Activated T-helper 1 cell treated with anti-CD3 and anti-CD28 coated beads, Interleukin-2, amount 50 U/mL, for 16 hours (primary cell): ENCODE measurements around the gene DNPEP.

Experiments
- DNase-seq, 2 donors: peaks; one replicate each; pipeline ENCODE4 v3.0.0-alpha.2; 2020; ENCODE audit warnings: low read depth in 1 of 2, low spot score in 1 of 2

The DNPEP gene

DNA sequence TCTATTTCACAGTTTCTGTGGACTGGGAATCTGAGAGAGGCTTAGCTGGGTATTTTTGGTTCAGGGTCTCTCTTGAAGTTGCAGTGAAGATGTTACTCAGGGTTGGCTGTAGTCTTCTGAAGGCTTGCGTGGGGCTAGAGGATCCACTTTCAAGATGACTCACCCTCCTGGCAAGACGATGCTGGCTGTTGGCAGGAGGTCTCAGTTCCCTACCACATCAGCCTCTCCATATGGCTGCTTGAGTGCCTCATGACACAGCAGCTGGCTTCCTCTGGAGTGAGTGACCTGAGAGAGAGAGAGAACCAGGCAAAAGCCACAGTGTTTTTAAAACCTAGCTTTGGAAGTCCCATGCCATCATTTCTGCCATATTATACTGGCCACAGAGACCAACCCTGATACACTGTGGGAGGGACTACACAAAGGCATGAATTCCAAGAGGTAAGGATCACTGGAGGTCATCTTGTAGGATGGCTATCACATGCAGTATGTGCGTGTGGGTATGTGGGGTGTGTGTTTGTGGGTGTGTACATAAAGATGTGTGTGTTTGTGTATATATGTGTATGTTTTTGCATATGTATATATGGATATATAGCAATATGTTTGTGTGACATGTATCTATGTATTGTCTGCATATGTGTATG is 25.1 kb downstream of the DNPEP start:
- DNase-seq, result no peak

DNA sequence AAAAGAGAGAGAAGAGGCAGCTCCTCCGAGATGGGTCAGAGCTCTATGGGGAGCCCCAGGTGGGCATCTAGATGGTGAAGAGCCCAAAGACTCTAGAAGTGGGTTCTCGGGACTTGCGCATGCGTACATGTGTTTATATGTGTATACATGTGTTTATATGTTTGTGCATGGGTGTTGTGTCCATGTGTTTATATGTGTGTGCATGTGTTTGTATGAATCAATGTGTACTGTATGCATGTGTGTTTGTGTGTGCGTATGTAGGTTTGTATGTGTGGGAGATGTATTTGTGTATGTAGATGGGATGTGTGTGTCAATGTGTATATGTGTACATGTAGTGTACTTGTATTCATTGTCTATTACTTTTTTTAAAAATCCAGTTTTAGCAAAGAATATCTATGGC is 25.6 kb downstream of the DNPEP start:
- DNase-seq, result no peak

DNA sequence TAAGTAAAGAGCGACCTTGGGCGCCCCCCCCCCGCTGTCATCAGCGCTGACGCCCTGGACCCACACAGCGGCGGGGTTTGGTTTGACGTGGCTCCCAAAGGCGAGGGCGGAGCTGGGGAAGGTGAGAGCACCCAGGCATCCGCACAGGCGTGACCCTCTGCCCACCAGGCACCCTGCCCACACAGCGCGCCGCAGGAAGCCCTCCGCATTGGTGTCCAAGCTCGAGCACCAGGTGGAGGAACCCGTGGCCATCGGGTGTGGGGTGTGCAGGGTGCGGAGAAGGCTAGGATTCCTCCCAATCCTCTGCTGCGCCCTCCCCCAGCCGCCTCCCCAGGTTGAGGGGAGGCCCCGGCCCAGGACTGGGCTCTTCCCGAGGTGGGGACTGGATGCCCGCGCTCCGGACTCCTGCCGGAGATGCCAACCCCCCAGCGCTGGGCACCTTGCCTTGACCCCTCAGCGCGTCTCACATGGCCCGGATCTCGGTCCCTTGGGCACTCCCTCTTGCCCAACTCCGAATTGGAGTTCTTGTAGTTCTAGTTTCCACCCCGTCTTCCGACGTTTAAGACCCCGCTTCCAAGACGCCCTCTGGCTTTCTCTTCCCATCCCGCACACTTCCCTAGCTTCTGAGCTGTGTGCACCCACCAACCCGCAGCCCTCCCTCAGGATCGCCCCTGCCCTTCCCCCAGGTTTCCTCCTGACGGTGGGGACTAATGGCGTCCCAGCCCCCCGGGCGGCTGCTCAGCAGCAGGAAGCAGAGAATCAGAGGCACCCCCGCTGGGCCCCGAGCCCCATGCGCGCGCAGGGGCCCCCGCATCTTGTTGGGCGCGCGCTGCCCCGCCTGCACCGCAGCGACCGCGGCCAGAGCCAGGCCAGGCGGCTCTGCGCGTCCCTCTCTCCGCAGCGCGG is 29.3 kb downstream of the DNPEP start:
- DNase-seq, result no peak

DNA sequence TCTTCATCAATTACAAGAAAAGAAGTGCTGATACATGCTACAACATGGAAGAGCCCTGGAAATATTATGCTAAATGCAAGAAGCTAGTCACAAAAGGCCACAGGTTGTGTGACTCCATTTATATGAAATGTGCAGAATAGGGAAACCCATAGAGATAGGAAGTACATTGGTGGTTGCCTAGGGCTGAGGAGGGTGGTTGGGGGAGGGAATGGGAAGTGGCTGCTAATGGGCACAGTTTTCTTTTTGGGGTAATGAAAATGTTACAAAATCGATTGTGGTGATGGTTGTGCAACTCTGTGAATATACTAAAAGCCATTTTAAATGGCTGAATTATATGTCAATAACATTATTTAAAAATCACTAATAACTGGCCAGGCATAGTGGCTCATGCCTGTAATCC is 30.9 kb downstream of the DNPEP start:
- DNase-seq, result no peak

DNA sequence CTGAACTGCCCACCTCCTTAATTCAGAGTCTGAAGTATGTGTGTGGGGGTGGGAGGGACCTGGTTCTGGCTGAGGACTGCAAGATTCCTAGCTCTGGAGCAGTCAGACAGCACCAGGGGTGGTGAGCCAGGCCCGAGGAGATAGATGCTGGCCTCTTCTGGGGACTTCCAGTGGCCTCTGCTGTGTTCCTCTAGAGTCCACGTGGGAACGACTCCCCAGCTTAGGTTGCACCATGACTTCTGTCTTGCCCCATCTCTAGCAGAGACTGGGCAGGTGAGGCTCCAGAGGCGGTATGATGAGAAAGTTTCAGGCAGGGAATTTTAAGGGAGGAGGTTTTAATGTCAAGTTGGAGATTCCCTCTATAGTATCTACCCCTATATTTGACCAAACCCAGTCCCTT is 33.1 kb downstream of the DNPEP start:
- DNase-seq, result no peak

DNA sequence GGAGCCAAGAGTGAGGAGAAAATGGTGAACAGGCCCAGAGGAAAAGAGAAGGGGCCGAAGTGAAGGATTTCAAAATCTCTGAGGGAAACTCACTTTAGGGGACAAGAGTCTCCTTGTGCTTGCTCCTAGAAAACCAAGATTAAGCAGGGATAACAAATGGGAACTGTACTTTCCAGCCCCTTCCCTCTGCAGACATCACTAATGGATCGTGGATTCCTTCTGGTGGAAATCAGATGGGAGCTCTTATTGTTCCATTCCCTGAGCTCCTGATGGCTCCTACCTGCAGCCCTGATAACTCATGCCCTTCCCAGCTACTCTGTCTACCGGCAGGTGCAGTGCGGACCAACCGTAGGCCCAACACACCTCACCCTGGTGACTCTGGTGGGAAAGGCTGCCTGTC is 34.6 kb downstream of the DNPEP start:
- DNase-seq, result no peak

DNA sequence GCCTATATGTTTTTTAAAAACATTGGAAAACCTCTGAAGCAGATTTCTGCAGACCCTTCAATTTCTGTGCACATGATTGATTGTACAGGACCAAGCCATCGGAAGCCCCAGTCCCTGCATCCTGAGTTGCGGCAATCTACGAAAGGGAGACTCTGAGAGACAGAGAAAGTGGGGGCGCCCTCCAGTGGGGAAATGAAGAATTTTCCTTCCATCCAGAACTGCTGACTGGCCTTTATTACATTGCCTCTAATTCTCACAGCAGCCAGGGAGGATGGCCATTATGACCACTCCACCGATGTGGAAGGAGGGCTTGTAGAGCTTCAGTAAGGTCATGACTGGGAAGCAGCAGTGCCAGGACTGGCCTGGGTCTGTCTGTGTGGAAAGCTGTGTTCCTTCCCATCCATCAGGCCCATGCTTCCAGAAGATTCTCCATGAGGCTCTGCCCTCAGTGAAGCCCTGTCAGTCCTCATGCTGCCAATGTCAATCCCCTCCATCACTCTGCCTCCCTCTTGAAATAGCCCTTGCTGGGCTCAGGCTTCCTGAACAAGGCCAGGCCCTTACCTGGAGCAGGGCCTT is 35.2 kb downstream of the DNPEP start:
- DNase-seq, result peak; percentile 34 to 45

DNA sequence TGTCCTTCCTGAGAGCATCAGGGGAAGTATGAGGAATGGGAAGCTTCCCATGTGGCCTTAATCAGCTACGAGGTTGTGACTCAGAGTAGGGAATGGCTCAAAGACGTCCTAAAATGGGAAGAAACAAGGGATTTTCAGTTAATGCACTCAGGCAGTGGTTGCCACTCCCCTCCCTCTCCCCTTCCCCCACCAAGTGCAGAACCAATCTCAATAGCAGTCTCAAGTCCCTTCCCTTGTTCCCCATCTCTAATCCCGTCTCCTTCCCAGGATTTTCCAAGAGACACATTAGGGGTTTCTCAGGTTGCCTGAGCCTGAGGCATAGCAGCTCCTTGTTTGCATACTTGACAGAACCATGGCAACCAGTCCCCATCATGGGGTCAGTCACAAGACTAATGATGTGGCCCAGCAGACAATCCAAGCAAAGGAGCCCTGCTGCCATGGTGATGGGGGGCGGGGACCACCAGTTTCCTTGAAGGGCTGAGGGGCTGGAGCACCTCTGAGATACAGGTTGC is 36.9 kb downstream of the DNPEP start:
- no peak for DNase-seq

DNA sequence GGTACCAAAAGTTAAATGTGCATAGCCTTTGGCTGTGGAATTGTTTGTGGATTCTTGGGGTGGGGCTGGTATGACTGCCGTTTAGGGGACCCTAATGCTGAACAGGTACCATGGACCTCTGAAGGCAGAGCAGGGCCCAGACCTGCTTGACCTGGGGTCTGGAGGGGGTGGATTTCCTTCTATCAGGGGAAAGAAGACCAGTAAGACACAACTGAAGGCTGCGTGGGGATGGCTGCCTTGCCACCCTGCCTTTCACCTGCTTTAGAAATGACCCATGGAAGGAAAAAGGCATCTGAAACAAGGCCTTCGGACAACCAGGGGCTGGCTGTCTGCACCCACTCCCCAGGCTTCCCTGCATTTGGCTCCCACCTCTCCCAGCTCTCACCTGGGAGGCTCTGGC is 37.5 kb downstream of the DNPEP start:
- DNase-seq, result no peak

DNA sequence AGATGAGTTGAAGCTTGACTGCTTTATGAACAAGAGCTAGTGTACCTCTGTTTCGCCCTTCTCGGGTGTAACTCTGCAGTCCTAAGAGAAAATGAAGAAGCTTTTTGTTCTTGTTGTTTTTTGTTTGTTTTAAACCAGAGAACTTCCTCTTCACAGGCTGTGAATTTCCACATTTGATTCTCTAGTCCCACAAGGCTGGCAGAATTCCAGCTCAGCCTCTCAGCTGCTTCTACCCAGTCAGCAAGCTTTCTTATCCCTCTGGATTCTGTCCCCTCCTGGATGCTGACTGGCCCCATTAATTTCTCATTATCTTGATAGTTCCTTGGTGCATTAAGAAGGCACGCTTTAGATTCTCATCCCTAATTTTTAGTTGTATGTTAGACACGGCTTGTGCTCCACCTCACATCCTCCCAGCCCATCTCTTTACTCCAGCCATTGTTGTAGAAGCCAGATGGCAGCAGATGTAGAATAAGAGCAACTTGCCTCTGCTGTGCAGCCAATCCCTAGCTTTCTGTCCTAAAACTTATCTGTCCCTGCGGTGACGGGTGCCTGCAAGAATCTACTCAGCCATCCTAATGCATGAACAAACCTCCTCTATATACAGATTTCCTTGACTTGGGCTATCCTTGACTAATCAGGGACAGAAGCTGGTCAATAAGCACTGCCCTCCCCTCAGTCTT is 42.8 kb downstream of the DNPEP start:
- no peak for DNase-seq

DNA sequence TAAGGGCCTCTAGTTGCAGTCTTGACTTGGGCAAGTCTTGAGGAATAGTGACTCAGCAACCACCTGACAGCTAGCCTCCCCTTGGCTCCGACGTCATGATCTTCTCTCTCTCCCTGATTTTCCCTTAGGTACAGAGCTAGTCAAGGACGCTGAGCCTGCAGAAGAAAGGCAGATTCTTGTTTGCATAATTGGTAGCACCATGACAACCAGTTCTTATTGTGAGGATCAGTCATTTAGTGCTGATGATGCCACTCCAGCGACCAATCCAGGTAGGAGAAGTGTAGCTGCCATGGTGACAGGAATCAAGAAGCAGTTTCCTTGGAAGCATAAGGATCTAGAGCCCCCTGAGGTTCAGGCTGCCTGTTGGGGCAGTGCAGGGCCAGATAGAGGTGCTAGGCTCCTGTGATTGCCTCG is 52.3 kb downstream of the DNPEP start:
- DNase-seq, result no peak

DNA sequence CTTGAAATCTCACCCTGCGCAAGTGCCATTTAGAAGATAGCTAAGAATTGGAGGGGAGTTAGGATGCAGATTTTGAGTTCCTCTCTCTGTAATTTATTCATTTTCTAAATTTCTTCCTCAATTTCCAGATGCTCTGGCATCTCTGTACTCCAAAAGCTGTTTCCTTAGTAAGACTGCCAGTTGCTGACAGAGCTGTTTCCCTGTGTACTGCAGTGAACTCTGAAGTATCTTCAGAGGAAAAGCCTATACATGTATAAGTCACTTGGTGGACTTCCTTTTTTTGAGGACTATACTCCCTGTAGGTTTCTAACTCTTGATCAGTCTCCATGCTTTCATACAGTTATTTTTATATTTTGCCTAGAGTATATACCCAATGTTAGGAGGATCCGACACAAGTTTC is 53.6 kb downstream of the DNPEP start:
- DNase-seq, result no peak

DNA sequence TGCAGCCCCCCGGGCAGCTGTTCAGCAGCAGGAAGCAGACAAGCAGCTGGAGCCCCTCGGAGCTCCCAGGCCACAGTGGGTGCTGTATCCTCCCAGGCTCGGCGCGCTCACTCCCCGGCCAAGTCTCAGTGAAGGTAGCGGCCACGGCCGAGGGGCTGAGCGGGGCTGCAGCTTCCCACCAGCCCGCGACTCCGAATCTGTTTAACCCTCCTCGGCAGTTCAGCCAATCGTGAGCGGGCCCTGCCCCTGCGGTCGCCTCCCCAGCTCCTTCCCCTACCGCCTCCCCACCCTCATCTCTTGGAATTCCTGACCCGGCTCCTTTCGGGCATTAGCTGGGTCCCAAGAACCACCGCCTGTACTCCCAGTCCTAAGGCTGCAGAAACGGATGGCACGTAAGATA is 55.2 kb downstream of the DNPEP start, which contains the start of gene RESP18:
RESP18 (minus strand) TSS at position 203 of the 400 bp plus-strand sequence.
- DNase-seq, result no peak

DNA sequence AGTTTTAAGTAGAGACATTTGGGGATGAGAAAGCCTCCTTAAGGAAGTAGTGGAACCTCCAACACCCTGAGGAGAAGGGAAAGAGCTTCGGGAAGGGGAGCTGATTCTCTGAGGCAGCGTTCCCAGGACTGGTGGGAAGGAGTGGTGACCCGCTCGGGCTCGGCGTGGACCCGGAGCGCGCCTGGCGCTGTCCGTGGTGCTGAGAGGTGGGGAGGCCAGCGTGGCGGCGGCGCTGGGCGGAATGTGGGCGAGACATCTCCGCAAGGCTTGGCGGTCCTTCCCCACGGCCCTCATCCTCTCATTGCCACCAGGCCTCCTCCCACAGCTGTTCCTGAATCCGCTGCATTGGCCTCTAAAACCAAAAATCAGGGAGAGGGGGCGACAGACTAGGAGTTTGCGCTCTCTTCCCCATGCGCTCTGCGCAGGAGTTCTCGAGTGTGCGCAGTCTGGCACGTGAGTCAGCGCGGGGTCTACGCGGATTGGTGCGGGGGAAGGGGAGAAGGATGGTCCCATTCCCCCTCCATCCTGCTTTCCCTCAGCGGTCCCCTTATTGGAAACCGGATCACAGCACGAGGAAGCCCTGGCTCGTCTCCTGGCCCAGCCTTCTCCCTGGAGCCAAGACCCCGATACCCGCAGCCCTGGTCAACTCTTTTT is 56.0 kb downstream of the DNPEP start:
- DNase-seq, result no peak

DNA sequence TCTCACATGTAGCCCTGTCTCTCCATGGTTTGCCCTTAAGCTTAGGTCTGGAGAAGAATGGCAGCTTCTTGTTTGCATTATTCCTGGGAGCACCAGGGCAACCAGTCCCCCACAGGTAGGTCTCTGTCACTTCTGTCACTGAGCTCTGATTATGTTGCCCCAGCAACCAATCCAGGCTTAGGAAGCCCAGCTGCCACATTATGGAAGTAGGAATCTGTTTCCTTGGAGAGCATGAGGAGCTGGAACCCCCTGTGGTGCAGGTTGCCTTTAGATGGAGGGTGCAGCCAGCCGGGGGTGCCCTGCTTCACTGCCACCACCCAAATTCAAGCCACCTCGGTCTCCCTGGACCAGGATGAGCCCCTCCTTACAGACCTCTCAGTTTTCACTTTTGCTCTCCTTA is 60.0 kb downstream of the DNPEP start:
- no peak for DNase-seq

DNA sequence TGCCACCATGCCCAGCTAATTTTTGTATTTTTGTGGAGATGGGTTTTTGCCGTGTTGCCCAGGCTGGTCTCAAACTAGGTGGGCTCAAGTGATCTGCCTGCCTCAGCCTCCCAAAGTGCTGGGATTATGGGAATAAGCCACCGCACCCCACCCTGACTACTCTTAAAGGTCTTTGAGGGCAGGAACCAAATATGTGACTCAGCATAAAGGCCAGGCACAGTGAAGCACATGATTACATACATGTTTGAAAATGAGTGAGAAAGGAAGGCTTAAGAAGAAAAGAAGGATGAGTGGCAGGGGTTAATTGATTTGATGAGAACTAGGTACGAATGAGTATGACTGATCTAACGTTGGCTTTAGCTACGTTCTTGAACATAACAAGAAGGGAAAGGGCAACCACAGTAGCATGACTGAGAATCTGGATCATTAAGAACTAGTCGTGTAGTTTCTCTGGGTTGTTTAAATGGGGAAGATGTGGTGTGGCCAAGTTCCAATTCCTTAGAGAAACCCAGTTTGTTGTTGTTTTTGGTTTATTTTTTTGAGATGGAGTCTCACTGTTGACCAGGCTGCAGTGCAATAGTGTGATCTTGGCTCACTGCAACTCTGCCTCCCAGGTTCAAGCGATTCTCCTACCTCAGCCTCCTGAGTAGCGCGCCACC is 61.9 kb downstream of the DNPEP start:
- no peak for DNase-seq

DNA sequence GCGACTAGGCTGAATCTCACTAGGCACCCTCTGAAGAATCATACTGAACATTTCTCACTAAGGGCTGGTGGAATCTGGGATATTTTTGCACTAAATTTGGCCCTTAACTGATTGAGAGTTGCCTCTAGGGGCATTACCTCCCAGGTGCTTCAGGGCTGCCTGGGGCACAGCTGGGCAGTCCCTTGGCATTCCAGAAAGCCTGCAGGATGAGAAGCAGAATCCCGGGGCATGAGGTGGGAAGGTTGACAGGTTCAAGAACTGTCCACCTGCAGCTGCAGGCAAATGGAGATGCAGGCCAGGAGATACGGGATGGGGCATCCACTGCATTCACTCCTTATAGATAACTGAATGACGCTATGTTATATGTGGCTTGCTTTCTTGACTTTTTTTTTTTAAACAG is 62.6 kb downstream of the DNPEP start:
- no peak for DNase-seq

DNA sequence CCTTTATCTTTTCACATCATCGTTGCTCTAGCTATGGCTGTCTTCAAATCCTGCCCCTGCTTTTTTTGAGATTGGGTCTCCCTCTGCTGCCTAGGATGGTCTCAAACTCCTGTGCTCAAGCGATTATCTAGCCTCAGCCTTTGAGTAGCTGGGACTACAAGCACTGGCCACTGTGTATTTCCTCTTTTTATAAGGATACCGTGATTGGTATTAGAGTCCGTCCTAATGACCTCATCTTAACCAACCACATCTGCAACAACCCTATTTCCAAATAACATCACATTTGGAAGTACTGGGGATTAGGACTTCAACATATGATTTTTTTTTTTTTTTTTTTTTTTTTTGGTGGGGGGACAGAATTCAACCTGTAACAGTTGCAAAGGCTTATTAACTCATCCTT is 64.3 kb downstream of the DNPEP start:
- DNase-seq, result no peak
